Erythroblast (primary cell): Measurements from ENCODE around the gene MEFV.

Experiments
- DNase-seq, 2 experiments: peaks; one replicate each; lab custom pipeline; 2025; lab: John Stamatoyannopoulos, UW
- GATA1 ChIP-seq: IDR thresholded peaks from 2 replicates; pipeline ENCODE4 v1.6.1; 2011; ENCODE audit warnings: low read depth, mild to moderate bottlenecking, control low read depth, low read length, moderate library complexity
- POLR2A ChIP-seq: IDR thresholded peaks from 2 replicates; pipeline ENCODE4 v1.6.1; 2011; ENCODE audit warnings: mild to moderate bottlenecking, low read length

The MEFV gene

DNA sequence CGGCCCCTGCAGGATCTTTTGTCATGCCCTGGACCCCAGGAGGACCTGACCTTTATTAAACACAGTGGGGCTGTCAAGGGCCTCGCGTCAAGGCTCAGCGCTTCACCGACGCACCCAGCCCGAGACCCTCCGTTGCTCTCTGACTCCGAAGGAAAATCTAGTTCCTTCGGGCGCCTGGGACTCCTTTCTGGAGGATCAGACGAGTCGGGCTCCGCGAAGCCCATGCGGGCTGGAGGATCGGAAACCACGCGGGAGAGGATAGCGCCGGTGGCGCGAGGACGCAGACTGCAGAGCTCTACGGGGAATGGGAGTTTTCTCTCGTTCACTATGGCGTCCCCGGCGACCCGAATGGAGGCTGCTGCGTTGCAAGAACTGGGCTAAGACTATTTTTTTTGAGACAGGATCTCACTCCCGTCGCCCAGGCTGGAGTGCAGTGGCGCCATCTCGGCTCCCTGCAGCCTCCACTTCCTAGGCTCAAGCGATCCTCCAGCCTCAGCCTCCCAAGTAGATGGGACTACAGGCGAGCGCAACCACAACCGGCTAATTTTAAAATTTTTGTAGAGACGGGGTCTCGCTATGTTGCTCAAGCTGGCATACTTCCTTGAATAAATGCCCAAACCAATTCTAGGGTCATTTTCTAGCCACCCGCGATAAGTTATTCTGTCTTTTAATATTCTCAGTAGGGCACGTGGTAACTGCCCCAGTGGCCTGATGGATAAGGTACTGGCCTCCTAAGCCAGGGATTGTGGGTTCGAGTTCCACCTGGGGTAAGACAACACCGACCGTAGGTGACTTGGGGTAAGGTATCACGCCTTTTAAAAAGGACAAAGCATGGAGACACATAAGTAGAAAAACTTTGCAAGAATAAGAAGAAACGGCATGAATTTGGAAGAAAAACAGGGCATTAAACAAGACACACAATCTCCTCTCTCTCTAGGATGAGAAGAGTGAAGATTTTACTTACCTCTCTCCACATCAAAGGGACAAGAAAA, 62.9 kb downstream of the MEFV start:
- TF ChIP-seq GATA1, result no peak
- TF ChIP-seq POLR2A, result no peak
- DNase-seq, result no peak

DNA sequence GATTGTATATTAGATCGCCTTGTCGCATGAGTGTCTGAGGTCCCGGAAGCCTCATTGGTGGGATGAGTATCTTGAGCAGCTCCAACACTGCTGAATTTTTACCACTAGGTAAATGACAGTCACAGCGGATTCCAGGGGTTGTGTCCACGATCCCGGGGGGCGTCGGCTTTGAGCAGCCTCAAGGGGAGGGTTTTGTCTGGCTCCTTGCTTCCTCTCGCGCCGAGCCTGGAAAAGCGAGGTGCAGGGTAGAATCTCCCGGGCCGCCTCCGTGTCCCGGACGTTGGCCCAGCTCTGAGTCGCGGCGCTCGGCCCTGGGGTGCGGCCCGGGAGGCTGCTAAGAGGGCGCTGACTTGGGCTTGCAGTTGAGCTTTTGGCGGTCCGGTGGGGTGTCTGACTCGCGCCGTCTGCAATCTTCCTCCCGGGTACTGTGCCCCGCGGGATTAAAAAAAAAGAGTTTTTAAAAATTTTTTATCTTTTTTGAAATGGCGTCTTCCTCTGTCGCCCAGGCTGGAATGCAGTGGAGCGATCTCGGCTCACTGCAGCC, 63.9 kb downstream of the MEFV start:
- no peak for TF ChIP-seq POLR2A
- no peak for TF ChIP-seq GATA1
- no peak for DNase-seq
